HCT116 (cell line): ENCODE measurements around the gene PRKACA. TPM values are rescaled to one million over a fixed set of nuclear protein-coding genes. Genes with fewer than 3 reads are reported as not detected.

Experiments used
- ATAC-seq: fragments of 200-7000 bp; cut with Tn5 transposase; 2 replicates; pipeline ENCODE4 v1.9.1; 2020; ENCODE audit warnings: mild to moderate bottlenecking, moderate library complexity
- BruUV-seq: library from RNA; stranded (reverse); fragments of 400-500 nt; replicated peaks from 2 replicates; lab custom pipeline; 2021; lab: Mats Ljungman, UMichigan
- CTCF ChIA-PET: fragments of 300-600 bp; sonication (Branson Sonifier 250); formaldehyde crosslinking; loops from one replicate; lab custom pipeline; 2021; ENCODE audit warnings: antibody characterized with exemption; lab: Charles Lee
- POLR2A ChIA-PET: fragments of 300-600, 350-600 bp; sonication (Branson Sonifier 250); formaldehyde crosslinking; loops from one replicate; lab custom pipeline; 2021; ENCODE audit warnings: antibody characterized with exemption; lab: Charles Lee
- RAD21 ChIA-PET, 2 experiments: fragments of 300-600 bp; sonication (Branson Sonifier 250); formaldehyde crosslinking; loops; one replicate each; lab custom pipeline; 2023; ENCODE audit warnings: low total read pairs in 2 of 2; ENCODE audit not compliant: uncharacterized antibody in 2 of 2, unreplicated experiment in 2 of 2, low non-redundant PET in 1 of 2; lab: Charles Lee
- DNase-seq: peaks from one replicate; pipeline ENCODE4 v3.0.0-alpha.2; 2010; ENCODE audit warnings: low read depth, low spot score
- H2AFZ ChIP-seq: fragments of 200-600 bp; shearing (Covaris generic), sonication (generic); 2 replicates; pipeline ENCODE4 v1.6.1; 2017; ENCODE audit warnings: low read depth, mixed run types, mixed read lengths, antibody characterized with exemption, low read length; ENCODE audit not compliant: poor library complexity, severe bottlenecking
- H3K27ac ChIP-seq: 2 replicates; pipeline ENCODE4 v1.5.1; 2012; ENCODE audit warnings: low read depth, low read length
- H3K27me3 ChIP-seq: fragments of 200-600 bp; sonication (generic); 2 replicates; pipeline ENCODE4 v1.6.1; 2016; ENCODE audit warnings: mixed run types, low read length, mixed read lengths; ENCODE audit not compliant: insufficient read depth
- H3K36me3 ChIP-seq, 2 experiments: fragments of 200-500 bp in 1 of 2; fragments of 200-600 bp in 1 of 2; sonication (Bioruptor generic) in 1 of 2; sonication (generic) in 1 of 2; 2 replicates each; pipeline versions ENCODE4 v1.5.1 to v1.6.1; 2014 to 2016; ENCODE audit warnings: low read length in 2 of 2, inconsistent platforms in 1 of 2, mixed read lengths in 1 of 2, mixed run types in 1 of 2; ENCODE audit not compliant: insufficient read depth in 2 of 2, control insufficient read depth in 1 of 2
- H3K4me1 ChIP-seq, 2 experiments: fragments of 200-600 bp in 1 of 2; sonication (generic) in 1 of 2; 2 replicates each; pipeline versions ENCODE4 v1.5.1 to v1.6.1; 2012 to 2017; ENCODE audit warnings: low read length in 2 of 2, inconsistent platforms in 1 of 2, mild to moderate bottlenecking in 1 of 2, mixed read lengths in 1 of 2, mixed run types in 1 of 2, moderate library complexity in 1 of 2; ENCODE audit not compliant: insufficient read depth in 2 of 2, control insufficient read depth in 1 of 2
- H3K4me2 ChIP-seq: fragments of 200-600 bp; sonication (generic); 2 replicates; pipeline ENCODE4 v1.6.1; 2017; ENCODE audit warnings: mixed run types, low read length, mixed read lengths
- H3K4me3 ChIP-seq, 2 experiments: fragments of 200-600 bp in 1 of 2; sonication (generic) in 1 of 2; replicated peaks in 1 of 2; 2 replicates each; pipeline ENCODE4 v1.5.1; 2011 to 2016; ENCODE audit warnings: low read length in 2 of 2, control low read depth in 1 of 2, low read depth in 1 of 2, mild to moderate bottlenecking in 1 of 2, mixed read lengths in 1 of 2, mixed run types in 1 of 2
- H3K79me2 ChIP-seq: fragments of 200-600 bp; sonication (generic); 2 replicates; pipeline ENCODE4 v1.6.1; 2017; ENCODE audit warnings: mild to moderate bottlenecking, mixed run types, low read length, moderate library complexity, mixed read lengths; ENCODE audit not compliant: insufficient read depth
- H3K9ac ChIP-seq: fragments of 200-600 bp; sonication (generic); 2 replicates; pipeline ENCODE4 v1.6.1; 2016; ENCODE audit warnings: low read length, mixed read lengths
- H3K9me2 ChIP-seq: fragments of 200-600 bp; sonication (generic), shearing (Covaris generic); 2 replicates; pipeline ENCODE4 v1.6.1; 2017; ENCODE audit warnings: mixed run types, mild to moderate bottlenecking, moderate library complexity; ENCODE audit not compliant: insufficient read depth
- H3K9me3 ChIP-seq, 2 experiments: fragments of 200-500 bp in 1 of 2; fragments of 200-600 bp in 1 of 2; sonication (Bioruptor generic) in 1 of 2; sonication (generic) in 1 of 2; 2 replicates each; pipeline ENCODE4 v1.6.1; 2014 to 2017; ENCODE audit warnings: low read length in 2 of 2, mixed read lengths in 2 of 2, inconsistent platforms in 1 of 2, low read depth in 1 of 2, mild to moderate bottlenecking in 1 of 2, mixed run types in 1 of 2, moderate library complexity in 1 of 2; ENCODE audit not compliant: control insufficient read depth in 1 of 2, insufficient read depth in 1 of 2
- H4K20me1 ChIP-seq: fragments of 200-600 bp; sonication (generic), shearing (Covaris generic); 2 replicates; pipeline ENCODE4 v1.6.1; 2017; ENCODE audit warnings: mixed run types, mild to moderate bottlenecking, moderate library complexity; ENCODE audit not compliant: insufficient read depth
- CBX3 ChIP-seq: IDR thresholded peaks from 2 replicates; pipeline ENCODE4 v1.6.1; 2012; ENCODE audit warnings: low read depth
- CEBPB ChIP-seq: IDR thresholded peaks from 2 replicates; pipeline ENCODE4 v1.6.1; 2012; ENCODE audit warnings: low read depth
- EGR1 ChIP-seq: IDR thresholded peaks from 2 replicates; pipeline ENCODE4 v1.6.1; 2012; ENCODE audit warnings: low read depth
- ELF1 ChIP-seq: IDR thresholded peaks from 2 replicates; pipeline ENCODE4 v1.6.1; 2012; ENCODE audit warnings: low read depth, borderline replicate concordance
- EZH2phosphoT487 ChIP-seq: fragments of 200-600 bp; IDR thresholded peaks from 2 replicates; pipeline ENCODE4 v1.6.1; 2018; ENCODE audit warnings: antibody characterized with exemption, borderline replicate concordance
- FOSL1 ChIP-seq: IDR thresholded peaks from 2 replicates; pipeline ENCODE4 v1.6.1; 2012; ENCODE audit warnings: low read depth
- JUND ChIP-seq: IDR thresholded peaks from 2 replicates; pipeline ENCODE4 v1.6.1; 2012
- POLR2A ChIP-seq: IDR thresholded peaks from 2 replicates; pipeline ENCODE4 v1.7.0; 2011; ENCODE audit warnings: borderline replicate concordance; ENCODE audit not compliant: insufficient read depth, insufficient read length; ENCODE audit errors: extremely low read depth
- POLR2AphosphoS5 ChIP-seq: IDR thresholded peaks from 2 replicates; pipeline ENCODE4 v1.6.1; 2011; ENCODE audit warnings: mild to moderate bottlenecking, low read depth, low read length, moderate library complexity
- RAD21 ChIP-seq: IDR thresholded peaks from 2 replicates; pipeline ENCODE4 v1.6.1; 2012; ENCODE audit warnings: low read depth, mild to moderate bottlenecking
- TCF7L2 ChIP-seq: IDR thresholded peaks from 2 replicates; pipeline ENCODE4 v1.7.0; 2011; ENCODE audit warnings: borderline replicate concordance, inconsistent platforms; ENCODE audit not compliant: insufficient read depth, insufficient read length; ENCODE audit errors: extremely low read depth
- YY1 ChIP-seq: IDR thresholded peaks from 2 replicates; pipeline ENCODE4 v1.6.1; 2011; ENCODE audit warnings: low read length, low read depth, moderate library complexity, mild to moderate bottlenecking; ENCODE audit not compliant: insufficient replicate concordance; ENCODE audit errors: extremely low read depth
- ZFX ChIP-seq: fragments of 450-650 bp; IDR thresholded peaks from 2 replicates; pipeline ENCODE4 v1.6.1; 2017
- ZNF274 ChIP-seq: fragments of 200-500 bp; sonication (Bioruptor generic); IDR thresholded peaks from 2 replicates; pipeline ENCODE4 v1.6.1; 2014; ENCODE audit warnings: mild to moderate bottlenecking, low read depth, low read length, inconsistent platforms
- intact Hi-C: fragments of 100-400 bp; cut with micrococcal nuclease; formaldehyde crosslinking; loops from 2 replicates; pipeline ENCODE4 v1.10.0; 2022
- total RNA-seq: library from RNA; stranded (reverse); gene quantifications from one replicate; pipeline ENCODE4 v1.2.1, GENCODE V29; 2021; ENCODE audit not compliant: unreplicated experiment
- TF ChIP-seq, protein P1 (sequence below): IDR thresholded peaks from 2 replicates; pipeline ENCODE4 v1.6.1; 2012; ENCODE audit warnings: low read depth
- TF ChIP-seq, protein P2 (sequence below): IDR thresholded peaks from 2 replicates; pipeline ENCODE4 v1.6.1; 2011; ENCODE audit warnings: mild to moderate bottlenecking, low read length, moderate library complexity; ENCODE audit not compliant: insufficient replicate concordance; ENCODE audit errors: extremely low read depth
- TF ChIP-seq, protein P3 (sequence below): IDR thresholded peaks from 2 replicates; pipeline ENCODE4 v1.6.1; 2012
- TF ChIP-seq, protein P4 (sequence below): IDR thresholded peaks from 2 replicates; pipeline ENCODE4 v1.6.1; 2012
- TF ChIP-seq, protein P5 (sequence below), 3 experiments: fragments of 200-600 bp in 1 of 3; sonication (generic) in 1 of 3; IDR thresholded peaks in 2 of 3; conservative IDR thresholded peaks in 1 of 3; 2 replicates each; pipeline ENCODE4 v1.5.1; 2012 to 2017; ENCODE audit warnings: low read depth in 2 of 3, low read length in 2 of 3, antibody characterized with exemption in 1 of 3, borderline replicate concordance in 1 of 3, control low read depth in 1 of 3, mild to moderate bottlenecking in 1 of 3, mixed read lengths in 1 of 3, mixed run types in 1 of 3, moderate library complexity in 1 of 3; ENCODE audit not compliant: insufficient read depth in 1 of 3

Gene PRKACA
- total RNA-seq, 1 experiment from 2014 or later: 95.7 TPM

DNA sequence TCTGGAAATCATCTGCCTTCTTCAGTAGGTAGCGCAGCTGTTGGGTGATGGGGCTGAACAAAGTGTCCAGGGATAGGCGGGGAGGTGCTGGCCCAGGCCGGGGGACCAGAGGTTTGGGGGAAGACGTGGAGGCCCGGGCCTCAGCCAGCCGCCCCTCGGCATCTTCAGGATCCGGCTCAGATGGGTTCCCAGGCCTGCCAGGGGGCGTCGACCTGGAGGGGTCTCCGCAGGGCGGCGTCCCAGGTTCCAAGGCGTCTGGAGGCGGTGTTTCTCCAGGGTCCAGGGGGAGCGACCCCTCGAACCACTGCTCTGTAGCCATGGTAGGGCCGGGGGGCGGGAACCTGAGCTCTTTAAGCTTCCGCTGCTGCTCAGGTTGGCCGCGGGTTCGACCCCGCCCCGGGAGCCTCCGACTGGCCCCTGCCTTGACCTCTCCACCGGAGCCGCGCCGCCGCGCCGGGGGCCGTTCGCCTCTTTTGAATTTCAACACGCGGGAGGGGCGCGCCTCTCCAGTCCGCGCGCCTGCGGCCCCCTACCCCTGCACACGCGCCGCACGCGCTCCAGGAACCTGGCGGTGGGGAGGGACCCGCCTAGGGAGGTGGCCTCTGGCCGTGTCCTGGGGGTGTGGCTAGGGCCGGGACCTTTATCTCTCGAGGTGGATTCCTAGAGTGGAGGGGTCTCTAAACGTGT, 32.1 kb downstream of the PRKACA start, which contains the start of gene C19orf67:
TSS of gene C19orf67 (minus strand) at position 475 of the 687 bp plus-strand sequence. CDS start at position 319, 156 bp downstream.
- CTCF ChIA-PET: interaction anchor here (1.4 kb wide), 1 partner anchor 51 kb away, joined by 3 read pairs; the partner anchor contains the start of gene ASF1B
- Histone ChIP-seq H3K9me3 (no peaks in the 10 kb centered on the region), H3K36me3 (peaks cover 0 to 3% of the 10 kb centered on the region in 2 experiments; a peak in 1 of 4 replicates), H3K4me3 (no peak within 1 kb of the TSS), H3K9me2 (no peaks in the 10 kb centered on the region), H3K79me2 (no peaks in the 10 kb centered on the region), H3K9ac (no peak within 1 kb of the TSS), H3K27ac (no peak within 1 kb of the TSS), H3K27me3 (no peaks in the 10 kb centered on the region), H2AFZ (no peak within 1 kb of the TSS), H4K20me1 (no peaks in the 10 kb centered on the region), H3K4me1 (peaks cover 5 to 18% of the 10 kb centered on the region in 2 experiments; a peak in 2 of 4 replicates), H3K4me2 (no peak within 1 kb of the TSS)
- intact Hi-C loops: no loop called here
- BruUV-seq: no TSS peak
- ATAC-seq (no peak), DNase-seq (no peak)
- RAD21 ChIA-PET: no interaction called here
- TF ChIP-seq RAD21 (no peak), POLR2A (no peak), JUND (no peak), CBX3 (no peak), YY1 (no peak), ZNF274 (no peak), TCF7L2 (no peak), POLR2AphosphoS5 (no peak), ELF1 (no peak), EZH2phosphoT487 (no peak), EGR1 (no peak), CEBPB (no peak), FOSL1 (no peak), ZFX (no peak)
- TF ChIP-seq, protein P1, sequence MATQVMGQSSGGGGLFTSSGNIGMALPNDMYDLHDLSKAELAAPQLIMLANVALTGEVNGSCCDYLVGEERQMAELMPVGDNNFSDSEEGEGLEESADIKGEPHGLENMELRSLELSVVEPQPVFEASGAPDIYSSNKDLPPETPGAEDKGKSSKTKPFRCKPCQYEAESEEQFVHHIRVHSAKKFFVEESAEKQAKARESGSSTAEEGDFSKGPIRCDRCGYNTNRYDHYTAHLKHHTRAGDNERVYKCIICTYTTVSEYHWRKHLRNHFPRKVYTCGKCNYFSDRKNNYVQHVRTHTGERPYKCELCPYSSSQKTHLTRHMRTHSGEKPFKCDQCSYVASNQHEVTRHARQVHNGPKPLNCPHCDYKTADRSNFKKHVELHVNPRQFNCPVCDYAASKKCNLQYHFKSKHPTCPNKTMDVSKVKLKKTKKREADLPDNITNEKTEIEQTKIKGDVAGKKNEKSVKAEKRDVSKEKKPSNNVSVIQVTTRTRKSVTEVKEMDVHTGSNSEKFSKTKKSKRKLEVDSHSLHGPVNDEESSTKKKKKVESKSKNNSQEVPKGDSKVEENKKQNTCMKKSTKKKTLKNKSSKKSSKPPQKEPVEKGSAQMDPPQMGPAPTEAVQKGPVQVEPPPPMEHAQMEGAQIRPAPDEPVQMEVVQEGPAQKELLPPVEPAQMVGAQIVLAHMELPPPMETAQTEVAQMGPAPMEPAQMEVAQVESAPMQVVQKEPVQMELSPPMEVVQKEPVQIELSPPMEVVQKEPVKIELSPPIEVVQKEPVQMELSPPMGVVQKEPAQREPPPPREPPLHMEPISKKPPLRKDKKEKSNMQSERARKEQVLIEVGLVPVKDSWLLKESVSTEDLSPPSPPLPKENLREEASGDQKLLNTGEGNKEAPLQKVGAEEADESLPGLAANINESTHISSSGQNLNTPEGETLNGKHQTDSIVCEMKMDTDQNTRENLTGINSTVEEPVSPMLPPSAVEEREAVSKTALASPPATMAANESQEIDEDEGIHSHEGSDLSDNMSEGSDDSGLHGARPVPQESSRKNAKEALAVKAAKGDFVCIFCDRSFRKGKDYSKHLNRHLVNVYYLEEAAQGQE: no peak
- TF ChIP-seq, protein P2, sequence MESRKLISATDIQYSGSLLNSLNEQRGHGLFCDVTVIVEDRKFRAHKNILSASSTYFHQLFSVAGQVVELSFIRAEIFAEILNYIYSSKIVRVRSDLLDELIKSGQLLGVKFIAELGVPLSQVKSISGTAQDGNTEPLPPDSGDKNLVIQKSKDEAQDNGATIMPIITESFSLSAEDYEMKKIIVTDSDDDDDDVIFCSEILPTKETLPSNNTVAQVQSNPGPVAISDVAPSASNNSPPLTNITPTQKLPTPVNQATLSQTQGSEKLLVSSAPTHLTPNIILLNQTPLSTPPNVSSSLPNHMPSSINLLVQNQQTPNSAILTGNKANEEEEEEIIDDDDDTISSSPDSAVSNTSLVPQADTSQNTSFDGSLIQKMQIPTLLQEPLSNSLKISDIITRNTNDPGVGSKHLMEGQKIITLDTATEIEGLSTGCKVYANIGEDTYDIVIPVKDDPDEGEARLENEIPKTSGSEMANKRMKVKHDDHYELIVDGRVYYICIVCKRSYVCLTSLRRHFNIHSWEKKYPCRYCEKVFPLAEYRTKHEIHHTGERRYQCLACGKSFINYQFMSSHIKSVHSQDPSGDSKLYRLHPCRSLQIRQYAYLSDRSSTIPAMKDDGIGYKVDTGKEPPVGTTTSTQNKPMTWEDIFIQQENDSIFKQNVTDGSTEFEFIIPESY: no peak
- TF ChIP-seq, protein P3, sequence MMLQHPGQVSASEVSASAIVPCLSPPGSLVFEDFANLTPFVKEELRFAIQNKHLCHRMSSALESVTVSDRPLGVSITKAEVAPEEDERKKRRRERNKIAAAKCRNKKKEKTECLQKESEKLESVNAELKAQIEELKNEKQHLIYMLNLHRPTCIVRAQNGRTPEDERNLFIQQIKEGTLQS: no peak
- TF ChIP-seq, protein P4, sequence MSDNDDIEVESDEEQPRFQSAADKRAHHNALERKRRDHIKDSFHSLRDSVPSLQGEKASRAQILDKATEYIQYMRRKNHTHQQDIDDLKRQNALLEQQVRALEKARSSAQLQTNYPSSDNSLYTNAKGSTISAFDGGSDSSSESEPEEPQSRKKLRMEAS: no peak
- TF ChIP-seq, protein P5, sequence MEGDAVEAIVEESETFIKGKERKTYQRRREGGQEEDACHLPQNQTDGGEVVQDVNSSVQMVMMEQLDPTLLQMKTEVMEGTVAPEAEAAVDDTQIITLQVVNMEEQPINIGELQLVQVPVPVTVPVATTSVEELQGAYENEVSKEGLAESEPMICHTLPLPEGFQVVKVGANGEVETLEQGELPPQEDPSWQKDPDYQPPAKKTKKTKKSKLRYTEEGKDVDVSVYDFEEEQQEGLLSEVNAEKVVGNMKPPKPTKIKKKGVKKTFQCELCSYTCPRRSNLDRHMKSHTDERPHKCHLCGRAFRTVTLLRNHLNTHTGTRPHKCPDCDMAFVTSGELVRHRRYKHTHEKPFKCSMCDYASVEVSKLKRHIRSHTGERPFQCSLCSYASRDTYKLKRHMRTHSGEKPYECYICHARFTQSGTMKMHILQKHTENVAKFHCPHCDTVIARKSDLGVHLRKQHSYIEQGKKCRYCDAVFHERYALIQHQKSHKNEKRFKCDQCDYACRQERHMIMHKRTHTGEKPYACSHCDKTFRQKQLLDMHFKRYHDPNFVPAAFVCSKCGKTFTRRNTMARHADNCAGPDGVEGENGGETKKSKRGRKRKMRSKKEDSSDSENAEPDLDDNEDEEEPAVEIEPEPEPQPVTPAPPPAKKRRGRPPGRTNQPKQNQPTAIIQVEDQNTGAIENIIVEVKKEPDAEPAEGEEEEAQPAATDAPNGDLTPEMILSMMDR (IDR thresholded peaks at IDR 0.05 in 2 of 3, conservative IDR thresholded peaks at IDR 0.05 in 1 of 3; ENCODE audit: borderline replicate concordance in 1 of 3, insufficient read depth in 1 of 3, low read depth in 2 of 3, low read length in 2 of 3): no peak
- POLR2A ChIA-PET: no interaction called here
